ENCODE data around the gene HNRNPU. TPM values are rescaled to one million over a fixed set of nuclear protein-coding genes. Genes with fewer than 3 reads are reported as not detected.

Gene HNRNPU
- total and polyA plus RNA-seq, 2 of the 13 experiments (the other 11 are each of a cell fraction or from before 2014, with no cell fraction given) = 101 to 508 TPM

DNA sequence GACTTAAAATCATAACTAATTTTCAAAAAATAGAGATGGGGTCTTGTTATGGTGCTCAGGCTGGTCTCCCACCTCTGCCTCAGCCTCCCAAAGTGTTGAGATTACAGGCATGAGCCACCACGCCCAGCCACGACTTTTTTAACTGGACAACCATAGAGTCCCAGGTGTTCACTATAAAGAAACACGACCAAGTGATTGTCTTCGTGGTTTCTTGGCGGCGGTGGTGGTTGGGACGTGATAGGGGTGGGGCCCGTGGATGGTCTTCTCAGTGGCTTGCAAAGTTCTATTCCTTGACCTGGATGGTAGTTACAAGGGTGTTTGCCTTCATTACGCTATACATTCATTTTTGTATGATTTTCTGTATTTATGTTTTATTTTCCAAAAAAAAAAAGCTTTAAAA, 63.5 kb downstream of the HNRNPU start:
- ATAC-seq (peak; percentile 11; the same call in 1 of the 3 replicates), FAIRE-seq (no peak), DNase-seq (ENCODE audit: low spot score) (no peak)
- Histone ChIP-seq H3K4me1 (ENCODE audit: insufficient read depth, low read length) (peaks cover 31% of the 10 kb centered on the region), H3K79me2 (ENCODE audit: insufficient read depth, low read length) (no peaks in the 10 kb centered on the region), H3K36me3 (replicated peaks in 1 of 2; ENCODE audit: control insufficient read depth in 1 of 2, insufficient read depth in 2 of 2, low read length in 2 of 2) (no peaks in the 10 kb centered on the region), H3K9me3 (ENCODE audit: low read length) (no peaks in the 10 kb centered on the region), H3K27me3 (ENCODE audit: control insufficient read depth in 1 of 2, insufficient read depth in 2 of 2, low read length in 2 of 2) (no peaks in the 10 kb centered on the region), H2AFZ (ENCODE audit: low read length) (no peak overlapping the region), H3K9ac (ENCODE audit: insufficient read depth, low read depth, low read length) (no peak overlapping the region; the same call in 1 of the 2 replicates), H3K4me2 (ENCODE audit: low read depth, low read length) (peak overlapping the region; percentile 75; the same call in 1 of the 2 replicates), H4K20me1 (ENCODE audit: insufficient read depth, low read length) (no peaks in the 10 kb centered on the region), H3K4me3 (replicated peaks in 1 of 3; ENCODE audit: insufficient read depth in 1 of 3, low read depth in 2 of 3, low read length in 3 of 3) (no peak overlapping the region), H3K27ac (ENCODE audit: extremely low read length, insufficient read depth, low read length) (no peak overlapping the region)
- no peak for TF ChIP-seq SALL2 (CRISPR knock-in tag; IDR thresholded peaks at IDR 0.05)
- TF ChIP-seq ZNF674 (CRISPR knock-in tag; IDR thresholded peaks at IDR 0.05; ENCODE audit: low read depth) = no peak
- TF ChIP-seq NFYB (CRISPR knock-in tag; IDR thresholded peaks at IDR 0.05) = no peak
- TF ChIP-seq ZNF343 (CRISPR knock-in tag; IDR thresholded peaks at IDR 0.05) = 0 out of 2 replicates have a peak, but pooled peaks have one; percentile 0
- 0 out of 2 replicates have a peak, but pooled peaks have one; percentile 4 for TF ChIP-seq KDM2A (CRISPR knock-in tag; IDR thresholded peaks at IDR 0.05; ENCODE audit: borderline replicate concordance, low read depth)
- POLR2A ChIA-PET = interaction anchor here (0.9 to 1.9 kb wide), 2 partner anchors 11 to 34 kb away, joined by 3 to 7 read pairs; partner anchors contain the start of gene COX20
- in situ Hi-C loops (cut with HindIII; ENCODE audit: extremely low pct_ligation_motif_present, low pct_unique_long_range_greater_than_20kb) = no loop called here
- intact Hi-C loops (cut with micrococcal nuclease; ENCODE audit: unreplicated experiment) = loop anchor here (1.0 kb wide), 3 partner anchors 34 to 241 kb away; partner anchors contain the start of gene COX20
- WGBS (ENCODE audit: low lambda C conversion rate) = 58% methylated on average over 9 of the region's 9 CpGs
- BruUV-seq (replicated peaks) = no TSS peak
- CTCF ChIA-PET (ENCODE audit: low intra/inter-chr PET ratio, low total read pairs) = interaction anchor here (0.6 to 1.3 kb wide), 3 partner anchors 167 to 242 kb away, joined by 3 to 13 read pairs (median 3); no protein-coding TSS in a partner anchor

Other genes starting within 250 kb of the HNRNPU start
- 42.2 and 62.0 TPM in 2 replicates for gene DESI2, start 211.4 kb downstream of the HNRNPU start, total RNA-seq (2016; rRNA removed; fragmentation: Illumina TruSeq; extraction: Trizol)
- 18.6 and 23.1 TPM in 2 replicates for gene DESI2, start 211.4 kb downstream of the HNRNPU start, polyA plus RNA-seq (2011; rRNA removed)
- gene COX20, start 28.9 kb downstream of the HNRNPU start, total RNA-seq (2016; rRNA removed; fragmentation: Illumina TruSeq; extraction: Trizol) = 95.8 and 110 TPM in 2 replicates
- 24.3 and 34.4 TPM in 2 replicates for gene COX20, start 28.9 kb downstream of the HNRNPU start, polyA plus RNA-seq (2011; rRNA removed)

Measured in HepG2 (cell line).